ENCODE results near the gene INPP4A. TPM values are rescaled to one million over a fixed set of nuclear protein-coding genes. Genes with fewer than 3 reads are reported as not detected.

INPP4A gene
- total and polyA plus RNA-seq, 10 of the 15 experiments (the other 5 are each of a cell fraction or from before 2014, with no cell fraction given), result 4.7 to 62.3 (median 36.9) TPM

- H2AFZ ChIP-seq (ENCODE audit: control insufficient read depth, low read depth, low read length), result no peak overlapping the region
- H4K20me1 ChIP-seq (ENCODE audit: control insufficient read depth, insufficient read depth), result 0 out of 2 replicates have a peak, but pooled peaks cover 2% of the 10 kb centered on the region
- in situ Hi-C loops (cut with MboI) (no loop called here), intact Hi-C loops (cut with micrococcal nuclease; ENCODE audit: unreplicated experiment) (no loop called here)
- no TSS peak for BruUV-seq (replicated peaks)
- H3K27ac ChIP-seq (ENCODE audit: control insufficient read depth, insufficient read depth), result no peak overlapping the region
- no peak overlapping the region for H3K4me3 ChIP-seq
- CTCF ChIA-PET, result interaction anchor here (0.7 kb wide), 1 partner anchor 126 kb away, joined by 3 read pairs; no protein-coding TSS in a partner anchor
- 84% methylated on average over 11 of the region's 11 CpGs for WGBS (ENCODE audit: insufficient coverage, insufficient replicate concordance, low lambda C conversion rate, missing lambda C conversion rate)
- H3K4me1 ChIP-seq (ENCODE audit: control insufficient read depth, insufficient read depth, low read length), result peaks cover 7% of the 10 kb centered on the region
- no peak overlapping the region for H3K4me2 ChIP-seq (ENCODE audit: control insufficient read depth, insufficient read depth)
- RAD21 ChIA-PET (ENCODE audit: unreplicated experiment), result no interaction called here
- no peak overlapping the region for H3K9ac ChIP-seq (ENCODE audit: control insufficient read depth, insufficient read depth, low read length)
- ATAC-seq, result no peak
- no peak for DNase-seq (ENCODE audit: low read depth, low spot score)
- POLR2A ChIA-PET, result no interaction called here
- SMC1A ChIA-PET (ENCODE audit: uncharacterized antibody, unreplicated experiment), result interaction anchor here (1.2 to 1.5 kb wide), 3 partner anchors 11 to 23 kb away, joined by 3 read pairs; no protein-coding TSS in a partner anchor
- H3K9me3 ChIP-seq (replicated peaks; ENCODE audit: control insufficient read depth, insufficient read depth, low read length), result no peaks in the 10 kb centered on the region
- no peaks in the 10 kb centered on the region for H3K79me2 ChIP-seq (ENCODE audit: control insufficient read depth, insufficient read depth, low read length)
- no peaks in the 10 kb centered on the region for H3K27me3 ChIP-seq (replicated peaks in 1 of 2; ENCODE audit: control insufficient read depth in 2 of 2, insufficient read depth in 2 of 2, low read length in 1 of 2)
- peak; percentile 18 for FAIRE-seq
- H3K36me3 ChIP-seq (ENCODE audit: control insufficient read depth in 2 of 2, insufficient read depth in 2 of 2, low read length in 1 of 2), result peaks cover 34 to 41% of the 10 kb centered on the region in 2 experiments
- TF ChIP-seq PBX3 (IDR thresholded peaks at IDR 0.05; ENCODE audit: insufficient replicate concordance, low read depth, low read length), result no peak
- no peak for TF ChIP-seq TARDBP (IDR thresholded peaks at IDR 0.05; ENCODE audit: borderline replicate concordance)
- TF ChIP-seq GATAD2B (conservative IDR thresholded peaks at IDR 0.05; ENCODE audit: low read depth), result no peak
- TF ChIP-seq ASH2L (IDR thresholded peaks at IDR 0.05; ENCODE audit: borderline replicate concordance, low read depth), result no peak
- TF ChIP-seq MEF2A (IDR thresholded peaks at IDR 0.05; ENCODE audit: insufficient read depth, low read depth, low read length), result no peak
- TF ChIP-seq NR2F1 (conservative IDR thresholded peaks at IDR 0.05), result no peak
- TF ChIP-seq BCL3 (IDR thresholded peaks at IDR 0.05; ENCODE audit: borderline replicate concordance, insufficient read depth, low read depth, low read length, poor library complexity, severe bottlenecking), result no peak
- no peak for TF ChIP-seq MXI1 (IDR thresholded peaks at IDR 0.05; ENCODE audit: low read depth, low read length)
- no peak for TF ChIP-seq MTA3 (IDR thresholded peaks at IDR 0.05; ENCODE audit: borderline replicate concordance, low read length)
- TF ChIP-seq CBX3 (IDR thresholded peaks at IDR 0.05; ENCODE audit: borderline replicate concordance, low read depth), result no peak
- no peak for TF ChIP-seq KLF5 (IDR thresholded peaks at IDR 0.05; ENCODE audit: partially characterized antibody)
- TF ChIP-seq SMARCA5 (IDR thresholded peaks at IDR 0.05), result no peak
- TF ChIP-seq HDAC6 (IDR thresholded peaks at IDR 0.05; ENCODE audit: unreplicated experiment), result no peak
- no peak for TF ChIP-seq E2F4 (IDR thresholded peaks at IDR 0.05; ENCODE audit: low read depth, low read length)
- TF ChIP-seq EGR1 (IDR thresholded peaks at IDR 0.05; ENCODE audit: borderline replicate concordance in 1 of 2, low read depth in 2 of 2, low read length in 2 of 2), result no peak
- no peak for TF ChIP-seq ATF7 (IDR thresholded peaks at IDR 0.05; ENCODE audit: low read depth)
- TF ChIP-seq EZH2 (IDR thresholded peaks at IDR 0.05; ENCODE audit: borderline replicate concordance, control insufficient read depth, low read depth, low read length), result no peak
These were observed 93.8 kb downstream of the INPP4A start for GRCh38 chr2:98538280-98539041.

Measured in GM12878 (cell line).